Neural cell (in vitro differentiated cells): ENCODE data around the gene EXOC3L2.

Source experiments
- EP300 ChIP-seq: fragments of 450-650 bp; conservative IDR thresholded peaks from 2 replicates; pipeline ENCODE4 v1.6.1; 2014; ENCODE audit warnings: antibody characterized with exemption, mild to moderate bottlenecking, moderate library complexity; ENCODE audit not compliant: poor library complexity, severe bottlenecking
- EZH2 ChIP-seq: fragments of 200-600, 300-800 bp; shearing (Covaris generic), sonication (generic); IDR thresholded peaks from 2 replicates; pipeline ENCODE4 v1.6.1; 2014; ENCODE audit warnings: antibody characterized with exemption, low read length, borderline replicate concordance, mild to moderate bottlenecking; ENCODE audit not compliant: insufficient read depth, poor library complexity, severe bottlenecking
- MXI1 ChIP-seq: fragments of 450-650 bp; conservative IDR thresholded peaks from 2 replicates; pipeline ENCODE4 v1.6.1; 2014; ENCODE audit warnings: antibody characterized with exemption, mild to moderate bottlenecking; ENCODE audit not compliant: poor library complexity, severe bottlenecking
- POLR2AphosphoS5 ChIP-seq: IDR thresholded peaks from 2 replicates; pipeline ENCODE4 v1.6.1; 2012
- RAD21 ChIP-seq: fragments of 450-650 bp; conservative IDR thresholded peaks from 2 replicates; pipeline ENCODE4 v1.6.1; 2014; ENCODE audit warnings: antibody characterized with exemption, mild to moderate bottlenecking, moderate library complexity
- SMC3 ChIP-seq: fragments of 450-650 bp; conservative IDR thresholded peaks from 2 replicates; pipeline ENCODE4 v1.6.1; 2014; ENCODE audit warnings: antibody characterized with exemption, mild to moderate bottlenecking, moderate library complexity; ENCODE audit not compliant: poor library complexity
- TAF1 ChIP-seq: IDR thresholded peaks from 2 replicates; pipeline ENCODE4 v1.6.1; 2012; ENCODE audit warnings: low read depth
- TF ChIP-seq, protein P1 (sequence below): fragments of 450-650 bp; IDR thresholded peaks from 2 replicates; pipeline ENCODE4 v1.5.1; 2014; ENCODE audit warnings: antibody characterized with exemption, mild to moderate bottlenecking, moderate library complexity; ENCODE audit not compliant: poor library complexity, severe bottlenecking
- TF ChIP-seq, protein P2 (sequence below): IDR thresholded peaks from 2 replicates; pipeline ENCODE4 v1.6.1; 2012; ENCODE audit warnings: borderline replicate concordance

GRCh38 chr19:45231891-45232290 is 13.3 kb downstream of the EXOC3L2 start:
- no peak for TF ChIP-seq EZH2
- TF ChIP-seq, protein P1, sequence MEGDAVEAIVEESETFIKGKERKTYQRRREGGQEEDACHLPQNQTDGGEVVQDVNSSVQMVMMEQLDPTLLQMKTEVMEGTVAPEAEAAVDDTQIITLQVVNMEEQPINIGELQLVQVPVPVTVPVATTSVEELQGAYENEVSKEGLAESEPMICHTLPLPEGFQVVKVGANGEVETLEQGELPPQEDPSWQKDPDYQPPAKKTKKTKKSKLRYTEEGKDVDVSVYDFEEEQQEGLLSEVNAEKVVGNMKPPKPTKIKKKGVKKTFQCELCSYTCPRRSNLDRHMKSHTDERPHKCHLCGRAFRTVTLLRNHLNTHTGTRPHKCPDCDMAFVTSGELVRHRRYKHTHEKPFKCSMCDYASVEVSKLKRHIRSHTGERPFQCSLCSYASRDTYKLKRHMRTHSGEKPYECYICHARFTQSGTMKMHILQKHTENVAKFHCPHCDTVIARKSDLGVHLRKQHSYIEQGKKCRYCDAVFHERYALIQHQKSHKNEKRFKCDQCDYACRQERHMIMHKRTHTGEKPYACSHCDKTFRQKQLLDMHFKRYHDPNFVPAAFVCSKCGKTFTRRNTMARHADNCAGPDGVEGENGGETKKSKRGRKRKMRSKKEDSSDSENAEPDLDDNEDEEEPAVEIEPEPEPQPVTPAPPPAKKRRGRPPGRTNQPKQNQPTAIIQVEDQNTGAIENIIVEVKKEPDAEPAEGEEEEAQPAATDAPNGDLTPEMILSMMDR: no peak
- TF ChIP-seq, protein P2, sequence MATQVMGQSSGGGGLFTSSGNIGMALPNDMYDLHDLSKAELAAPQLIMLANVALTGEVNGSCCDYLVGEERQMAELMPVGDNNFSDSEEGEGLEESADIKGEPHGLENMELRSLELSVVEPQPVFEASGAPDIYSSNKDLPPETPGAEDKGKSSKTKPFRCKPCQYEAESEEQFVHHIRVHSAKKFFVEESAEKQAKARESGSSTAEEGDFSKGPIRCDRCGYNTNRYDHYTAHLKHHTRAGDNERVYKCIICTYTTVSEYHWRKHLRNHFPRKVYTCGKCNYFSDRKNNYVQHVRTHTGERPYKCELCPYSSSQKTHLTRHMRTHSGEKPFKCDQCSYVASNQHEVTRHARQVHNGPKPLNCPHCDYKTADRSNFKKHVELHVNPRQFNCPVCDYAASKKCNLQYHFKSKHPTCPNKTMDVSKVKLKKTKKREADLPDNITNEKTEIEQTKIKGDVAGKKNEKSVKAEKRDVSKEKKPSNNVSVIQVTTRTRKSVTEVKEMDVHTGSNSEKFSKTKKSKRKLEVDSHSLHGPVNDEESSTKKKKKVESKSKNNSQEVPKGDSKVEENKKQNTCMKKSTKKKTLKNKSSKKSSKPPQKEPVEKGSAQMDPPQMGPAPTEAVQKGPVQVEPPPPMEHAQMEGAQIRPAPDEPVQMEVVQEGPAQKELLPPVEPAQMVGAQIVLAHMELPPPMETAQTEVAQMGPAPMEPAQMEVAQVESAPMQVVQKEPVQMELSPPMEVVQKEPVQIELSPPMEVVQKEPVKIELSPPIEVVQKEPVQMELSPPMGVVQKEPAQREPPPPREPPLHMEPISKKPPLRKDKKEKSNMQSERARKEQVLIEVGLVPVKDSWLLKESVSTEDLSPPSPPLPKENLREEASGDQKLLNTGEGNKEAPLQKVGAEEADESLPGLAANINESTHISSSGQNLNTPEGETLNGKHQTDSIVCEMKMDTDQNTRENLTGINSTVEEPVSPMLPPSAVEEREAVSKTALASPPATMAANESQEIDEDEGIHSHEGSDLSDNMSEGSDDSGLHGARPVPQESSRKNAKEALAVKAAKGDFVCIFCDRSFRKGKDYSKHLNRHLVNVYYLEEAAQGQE: no peak
- no peak for TF ChIP-seq EP300
- no peak for TF ChIP-seq RAD21
- no peak for TF ChIP-seq POLR2AphosphoS5
- no peak for TF ChIP-seq MXI1
- no peak for TF ChIP-seq SMC3
- no peak for TF ChIP-seq TAF1
